Measurements from ENCODE around the gene FAM219B. TPM values are rescaled to one million over a fixed set of nuclear protein-coding genes. Genes with fewer than 3 reads are reported as not detected.
A peak's percentile ranks its signal among the peaks of the same experiment; 100 is the strongest.

Gene FAM219B
- total and polyA plus RNA-seq, 2 of the 8 experiments (the other 6 are each of a cell fraction or from before 2014, with no cell fraction given) = 57.1 to 66.6 TPM

DNA sequence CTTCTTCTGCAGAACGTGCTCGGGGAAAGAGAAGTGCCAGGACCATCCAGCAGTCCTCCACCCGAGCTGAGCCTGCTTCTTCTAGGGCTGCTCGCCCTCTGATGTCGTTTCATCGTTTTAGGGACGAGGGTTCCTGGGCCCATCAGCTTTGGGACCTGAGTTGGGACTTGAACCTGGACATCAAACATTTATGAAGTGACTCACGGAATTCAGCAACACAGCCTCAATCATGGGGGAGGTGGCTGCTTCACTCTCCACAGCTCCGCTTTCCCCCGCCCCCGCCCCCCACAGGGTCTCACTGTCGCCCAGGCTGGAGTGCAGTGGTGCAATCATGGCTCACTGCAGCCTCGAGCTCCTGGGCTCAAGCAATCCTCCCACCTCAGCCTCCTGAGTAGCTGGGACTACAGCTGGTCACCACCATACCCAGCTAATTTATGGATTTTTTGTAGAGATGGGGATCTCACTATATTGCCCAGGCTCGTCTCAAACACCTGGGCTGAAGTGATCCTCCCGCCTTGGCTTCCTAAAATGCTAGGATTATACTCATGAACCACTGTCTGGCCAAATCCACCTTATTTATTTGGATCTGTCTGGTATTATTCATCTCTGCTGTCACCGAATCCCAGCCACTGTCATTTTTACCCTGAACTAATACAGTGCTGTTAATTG lies 32.8 kb downstream of the FAM219B start:
- H3K9ac ChIP-seq (replicated peaks in 1 of 4; ENCODE audit: extremely low read depth in 1 of 4, low read depth in 3 of 4, low read length in 3 of 4) = no peak overlapping the region
- H3K4me1 ChIP-seq (replicated peaks in 1 of 4; ENCODE audit: control insufficient read depth in 3 of 4, insufficient read depth in 4 of 4, low read length in 3 of 4) = peaks cover 0 to 3% (median 0%) of the 10 kb centered on the region in 4 experiments; a peak in 1 of 7 replicates
- peak overlapping the region; percentile 5 for H4K5ac ChIP-seq (ENCODE audit: insufficient read length, low read depth, low read length)
- peaks cover 0 to 32% of the 10 kb centered on the region in 2 experiments; a peak in 2 of 4 replicates for H3K79me2 ChIP-seq (ENCODE audit: control insufficient read depth in 1 of 2, insufficient read depth in 2 of 2, low read length in 2 of 2)
- no peak overlapping the region for H4K8ac ChIP-seq (ENCODE audit: extremely low read depth, insufficient read depth, low read length)
- no peaks in the 10 kb centered on the region for H3K36me3 ChIP-seq (ENCODE audit: control insufficient read depth in 2 of 4, insufficient read depth in 4 of 4, low read length in 3 of 4)
- DNase-seq (ENCODE audit: low read depth in 1 of 2, low spot score in 2 of 2) = no peak
- H3K4me3 ChIP-seq (ENCODE audit: extremely low read depth in 1 of 4, insufficient read depth in 2 of 4, low read depth in 3 of 4, low read length in 4 of 4) = peak overlapping the region; percentile 52 to 94 (median 86)
- peak overlapping the region; percentile 85 to 98 for H3K4me2 ChIP-seq (ENCODE audit: insufficient read depth in 1 of 2, low read depth in 2 of 2, low read length in 2 of 2)
- H4K91ac ChIP-seq (replicated peaks; ENCODE audit: insufficient read length, low read length) = no peak overlapping the region
- ChIA-PET POLR2A (ENCODE audit: partially characterized antibody) (interaction anchor here (0.6 to 1.8 kb wide), 9 partner anchors 10 to 113 kb away, joined by 3 to 12 read pairs (median 3); partner anchors contain the start of genes FAM219B and MPI), CTCF (ENCODE audit: partially characterized antibody) (interaction anchor here (0.6 to 2.4 kb wide), 8 partner anchors 10 to 1374 kb away, joined by 3 to 16 read pairs (median 4); partner anchors contain the start of genes MPI and ULK3)
- H2BK12ac ChIP-seq (ENCODE audit: low read depth, low read length) = peak overlapping the region; percentile 94; the same call in 1 of the 2 replicates
- H2BK15ac ChIP-seq (ENCODE audit: low read length) = 0 out of 2 replicates have a peak overlapping the region, but pooled peaks have one; percentile 12
- H3K27ac ChIP-seq (ENCODE audit: low read depth, low read length) = no peak overlapping the region
- no peaks in the 10 kb centered on the region for H3K27me3 ChIP-seq (replicated peaks in 1 of 4; ENCODE audit: control insufficient read depth in 3 of 4, extremely low read depth in 1 of 4, insufficient read depth in 3 of 4, low read length in 3 of 4)
- peaks cover 5% of the 10 kb centered on the region; the same call in 1 of the 2 replicates for H3K23me2 ChIP-seq (ENCODE audit: low read depth, low read length)
- no peak overlapping the region for H3K4ac ChIP-seq (replicated peaks; ENCODE audit: insufficient read length, low read depth, low read length)
- 35% methylated on average over 15 of the region's 16 CpGs; no CpG with 5 or more reads in 1 of the 2 experiments for WGBS, 2 experiments (ENCODE audit: extremely low coverage in 1 of 2, insufficient coverage in 1 of 2, insufficient read length in 1 of 2, insufficient replicate concordance in 2 of 2, low coverage in 1 of 2, low lambda C conversion rate in 2 of 2, missing lambda C conversion rate in 1 of 2)
- H3K9me3 ChIP-seq (ENCODE audit: insufficient read depth in 2 of 2, low read depth in 1 of 2, low read length in 1 of 2) = no peaks in the 10 kb centered on the region
- no peak overlapping the region for H3K14ac ChIP-seq (ENCODE audit: insufficient read length)
- no peak for FAIRE-seq
- peaks cover 0 to 5% of the 10 kb centered on the region in 2 experiments for H4K20me1 ChIP-seq (replicated peaks in 1 of 2; ENCODE audit: control insufficient read depth in 1 of 2, insufficient read depth in 2 of 2, low read length in 2 of 2)
- H3K18ac ChIP-seq (ENCODE audit: extremely low read depth, low read length) = peak overlapping the region; percentile 95
- H2BK20ac ChIP-seq (ENCODE audit: low read length) = no peak overlapping the region
- no peak overlapping the region for H2BK120ac ChIP-seq (replicated peaks; ENCODE audit: low read depth, low read length)
- H3K23ac ChIP-seq (ENCODE audit: insufficient read length) = no peak overlapping the region
- H2AK5ac ChIP-seq (ENCODE audit: low read depth, low read length) = no peak overlapping the region
- peak overlapping the region; percentile 96 for H2AFZ ChIP-seq (ENCODE audit: low read length)
- no peak overlapping the region for H3K56ac ChIP-seq (replicated peaks; ENCODE audit: insufficient read length, low read depth, low read length)
- peak overlapping the region; percentile 89; the same call in 1 of the 2 replicates for H2BK5ac ChIP-seq (ENCODE audit: low read depth, low read length)
- H3K79me1 ChIP-seq (ENCODE audit: low read depth, low read length) = peaks cover 2% of the 10 kb centered on the region; the same call in 1 of the 2 replicates
- TF ChIP-seq, protein P1, sequence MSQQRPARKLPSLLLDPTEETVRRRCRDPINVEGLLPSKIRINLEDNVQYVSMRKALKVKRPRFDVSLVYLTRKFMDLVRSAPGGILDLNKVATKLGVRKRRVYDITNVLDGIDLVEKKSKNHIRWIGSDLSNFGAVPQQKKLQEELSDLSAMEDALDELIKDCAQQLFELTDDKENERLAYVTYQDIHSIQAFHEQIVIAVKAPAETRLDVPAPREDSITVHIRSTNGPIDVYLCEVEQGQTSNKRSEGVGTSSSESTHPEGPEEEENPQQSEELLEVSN (IDR thresholded peaks at IDR 0.05) = no peak
- TF ChIP-seq POLR2A (IDR thresholded peaks at IDR 0.05; ENCODE audit: control extremely low read depth in 1 of 2, low read depth in 2 of 2, low read length in 2 of 2) = no peak
- TF ChIP-seq TEAD4 (IDR thresholded peaks at IDR 0.05; ENCODE audit: low read depth, low read length) = no peak
- TF ChIP-seq RBBP5 (IDR thresholded peaks at IDR 0.05; ENCODE audit: borderline replicate concordance, low read depth, low read length) = 0 out of 2 replicates have a peak, but pooled peaks have one; percentile 5
- no peak for TF ChIP-seq RXRA (IDR thresholded peaks at IDR 0.05; ENCODE audit: insufficient read depth, low read depth, low read length)
- no peak for TF ChIP-seq SP1 (IDR thresholded peaks at IDR 0.05; ENCODE audit: low read depth, low read length)
- TF ChIP-seq, protein P2, sequence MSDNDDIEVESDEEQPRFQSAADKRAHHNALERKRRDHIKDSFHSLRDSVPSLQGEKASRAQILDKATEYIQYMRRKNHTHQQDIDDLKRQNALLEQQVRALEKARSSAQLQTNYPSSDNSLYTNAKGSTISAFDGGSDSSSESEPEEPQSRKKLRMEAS (IDR thresholded peaks at IDR 0.05) = 0 out of 2 replicates have a peak, but pooled peaks have one; percentile 3
- TF ChIP-seq KDM1A (IDR thresholded peaks at IDR 0.05; ENCODE audit: borderline replicate concordance, low read length) = no peak
- no peak for TF ChIP-seq ASH2L (IDR thresholded peaks at IDR 0.05; ENCODE audit: low read length)
- TF ChIP-seq YY1 (IDR thresholded peaks at IDR 0.05; ENCODE audit: low read depth, low read length) = no peak
- TF ChIP-seq HDAC2 (IDR thresholded peaks at IDR 0.05; ENCODE audit: borderline replicate concordance in 1 of 2, low read depth in 2 of 2, low read length in 2 of 2) = no peak

Measured in H1 (cell line).